ENCODE data around the gene IFIT3. TPM values are rescaled to one million over a fixed set of nuclear protein-coding genes. Genes with fewer than 3 reads are reported as not detected.
"Not testable (repeated sequence)": the region's sequence is repeated elsewhere in the genome, so short reads cannot be mapped to it uniquely, and the experiment has no call there.

The IFIT3 gene, protein sequence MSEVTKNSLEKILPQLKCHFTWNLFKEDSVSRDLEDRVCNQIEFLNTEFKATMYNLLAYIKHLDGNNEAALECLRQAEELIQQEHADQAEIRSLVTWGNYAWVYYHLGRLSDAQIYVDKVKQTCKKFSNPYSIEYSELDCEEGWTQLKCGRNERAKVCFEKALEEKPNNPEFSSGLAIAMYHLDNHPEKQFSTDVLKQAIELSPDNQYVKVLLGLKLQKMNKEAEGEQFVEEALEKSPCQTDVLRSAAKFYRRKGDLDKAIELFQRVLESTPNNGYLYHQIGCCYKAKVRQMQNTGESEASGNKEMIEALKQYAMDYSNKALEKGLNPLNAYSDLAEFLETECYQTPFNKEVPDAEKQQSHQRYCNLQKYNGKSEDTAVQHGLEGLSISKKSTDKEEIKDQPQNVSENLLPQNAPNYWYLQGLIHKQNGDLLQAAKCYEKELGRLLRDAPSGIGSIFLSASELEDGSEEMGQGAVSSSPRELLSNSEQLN
- total RNA-seq: 1 to 10 TPM; 2.1 to 3.9 (median 3.4) TPM

DNA sequence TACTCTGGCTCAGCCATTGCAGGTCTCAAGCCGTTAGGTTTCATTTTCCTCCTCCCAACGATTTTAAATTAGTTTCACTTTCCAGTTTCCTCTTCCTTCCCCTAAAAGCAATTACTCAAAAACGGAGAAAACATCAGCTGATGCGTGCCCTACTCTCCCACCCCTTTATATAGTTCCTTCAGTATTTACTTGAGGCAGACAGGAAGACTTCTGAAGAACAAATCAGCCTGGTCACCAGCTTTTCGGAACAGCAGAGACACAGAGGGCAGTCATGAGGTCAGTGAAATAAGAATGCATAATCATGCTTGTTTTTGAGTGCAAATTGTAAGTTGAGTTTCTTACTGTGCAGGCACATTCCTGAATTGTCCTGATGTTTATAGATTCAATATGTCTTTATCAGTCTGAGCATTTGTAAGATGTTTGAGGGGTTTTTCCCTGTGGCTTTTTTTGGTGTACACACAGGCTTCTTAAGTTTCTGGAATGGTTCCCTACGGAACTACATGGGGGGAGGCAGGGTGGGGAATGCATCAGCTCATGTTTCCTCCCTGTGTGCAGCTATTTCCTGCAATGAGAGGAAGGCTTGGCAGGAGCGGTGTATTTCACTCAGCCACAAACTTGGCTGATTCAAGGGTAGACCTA, at the start of gene IFIT3:
Gene IFIT3 (plus strand): TSS at position 195 of the 639 bp plus-strand sequence. CDS start 77 bp downstream, at position 272.
- no peaks in the 10 kb centered on the region for H3K36me3 Mint-ChIP-seq (ENCODE audit: insufficient read depth)
- no peak for DNase-seq
- peak in 1 of 2 donors; percentile 25 for ATAC-seq
- peak within 1 kb of the TSS; percentile 87 for H3K4me3 Mint-ChIP-seq
- no peaks in the 10 kb centered on the region for H3K27me3 Mint-ChIP-seq (ENCODE audit: low read depth)
- H3K4me1 Mint-ChIP-seq (ENCODE audit: low read depth): peaks cover 59% of the 10 kb centered on the region
- no peaks in the 10 kb centered on the region for H3K9me3 Mint-ChIP-seq

- Mint-ChIP-seq H3K9me3 (no peaks in the 10 kb centered on the region), H3K4me3 (no peak overlapping the region), H3K4me1 (ENCODE audit: low read depth) (no peaks in the 10 kb centered on the region), H3K36me3 (ENCODE audit: insufficient read depth) (no peaks in the 10 kb centered on the region), H3K27me3 (ENCODE audit: low read depth) (no peaks in the 10 kb centered on the region)
- DNase-seq (no peak), ATAC-seq (no peak)
Observed at GRCh38 chr10:89278034-89278535, 49.7 kb upstream of the IFIT3 start.

- Mint-ChIP-seq H3K4me1 (ENCODE audit: low read depth) (no peaks in the 10 kb centered on the region), H3K9me3 (no peaks in the 10 kb centered on the region), H3K36me3 (ENCODE audit: insufficient read depth) (no peaks in the 10 kb centered on the region), H3K4me3 (no peak overlapping the region), H3K27me3 (ENCODE audit: low read depth) (no peaks in the 10 kb centered on the region)
- ATAC-seq: no peak
- DNase-seq: no peak
Observed at GRCh38 chr10:89278900-89279392, 48.9 kb upstream of the IFIT3 start.

DNA sequence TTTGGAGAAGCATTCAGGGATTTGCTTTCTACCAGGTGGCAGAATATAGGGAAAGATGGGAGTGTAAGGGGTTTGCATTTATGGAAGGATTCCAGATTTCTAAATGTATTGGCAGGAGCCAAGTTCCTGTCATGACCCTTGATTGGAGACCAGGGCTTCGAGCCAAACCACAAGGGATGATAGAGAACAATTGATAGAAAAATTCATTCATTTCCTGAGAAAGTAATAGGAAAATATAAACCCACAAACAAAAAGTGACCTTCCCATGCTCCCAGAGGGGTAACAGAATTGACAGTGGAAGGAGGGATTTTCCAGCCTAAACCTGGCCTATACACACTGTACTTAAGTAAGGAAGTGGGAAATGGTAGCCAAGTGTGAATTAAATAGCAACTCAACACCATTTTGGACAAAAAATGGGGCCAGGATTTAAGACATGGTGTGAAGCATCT, 48.4 kb upstream of the IFIT3 start:
- no peaks in the 10 kb centered on the region for H3K36me3 Mint-ChIP-seq (ENCODE audit: insufficient read depth)
- H3K9me3 Mint-ChIP-seq: no peaks in the 10 kb centered on the region
- H3K4me3 Mint-ChIP-seq: no peak overlapping the region
- no peaks in the 10 kb centered on the region for H3K4me1 Mint-ChIP-seq (ENCODE audit: low read depth)
- H3K27me3 Mint-ChIP-seq (ENCODE audit: low read depth): no peaks in the 10 kb centered on the region
- ATAC-seq (no peak), DNase-seq (no peak)

DNA sequence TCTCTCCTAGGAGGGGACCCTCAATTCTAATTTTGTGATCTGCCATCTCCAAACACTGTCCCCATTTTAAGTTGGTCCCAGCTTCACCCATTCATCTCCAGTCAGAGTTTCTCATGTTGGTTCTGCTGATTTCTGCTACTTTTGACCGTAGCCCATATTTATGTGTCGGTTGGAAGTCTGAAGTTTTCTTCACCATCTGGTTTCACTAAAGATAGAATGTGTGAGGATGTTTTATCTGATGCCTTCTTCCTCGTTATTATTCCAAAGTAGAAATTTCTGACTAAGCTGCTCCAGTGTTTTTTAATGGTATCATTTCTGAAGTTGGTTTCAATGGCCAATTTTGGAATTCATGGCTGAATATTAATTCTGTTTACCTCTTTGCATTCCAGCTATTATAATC, 47.3 kb upstream of the IFIT3 start:
- ATAC-seq: no peak
- no peak overlapping the region for H3K4me3 Mint-ChIP-seq
- H3K9me3 Mint-ChIP-seq: no peaks in the 10 kb centered on the region
- H3K4me1 Mint-ChIP-seq (ENCODE audit: low read depth): no peaks in the 10 kb centered on the region
- no peaks in the 10 kb centered on the region for H3K27me3 Mint-ChIP-seq (ENCODE audit: low read depth)
- H3K36me3 Mint-ChIP-seq (ENCODE audit: insufficient read depth): no peaks in the 10 kb centered on the region
- no peak for DNase-seq

DNA sequence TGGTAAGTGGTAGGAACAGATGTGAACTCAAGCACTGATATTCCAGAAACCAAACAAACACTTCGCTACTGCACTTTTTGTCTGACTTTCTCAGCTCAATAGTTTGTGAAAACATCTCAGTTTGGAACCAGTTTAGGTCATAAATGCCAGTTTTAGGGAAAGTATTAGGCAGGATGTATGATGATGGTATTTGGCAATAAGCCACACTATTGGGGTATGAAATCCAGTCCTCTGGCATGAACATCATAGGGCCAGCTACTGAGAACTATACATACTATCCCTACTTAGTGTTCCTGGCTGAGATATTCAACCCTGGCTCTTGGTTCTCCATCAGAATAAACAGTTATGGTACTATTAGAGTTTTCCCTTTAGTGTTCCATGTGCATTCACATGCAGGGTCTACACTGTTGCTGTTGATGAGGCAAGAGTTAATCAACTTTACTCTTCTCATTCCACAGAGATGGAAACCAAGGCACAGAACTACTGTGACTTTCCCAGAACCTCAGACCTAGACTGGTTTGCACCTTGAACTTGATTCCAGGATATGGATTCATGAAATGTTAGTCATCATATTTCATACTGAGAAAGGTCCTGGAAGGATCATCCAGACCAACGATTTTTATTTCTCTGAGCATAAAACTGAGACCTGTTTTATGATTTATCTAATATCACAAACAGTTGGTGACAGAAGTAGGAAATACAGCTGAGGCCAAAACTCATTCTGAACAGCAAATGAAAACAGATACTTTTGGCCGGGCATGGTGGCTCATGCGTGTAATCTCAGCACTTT, 46.0 kb upstream of the IFIT3 start:
- no peaks in the 10 kb centered on the region for H3K27me3 Mint-ChIP-seq (ENCODE audit: low read depth)
- no peaks in the 10 kb centered on the region for H3K9me3 Mint-ChIP-seq
- no peak for ATAC-seq
- no peaks in the 10 kb centered on the region for H3K36me3 Mint-ChIP-seq (ENCODE audit: insufficient read depth)
- no peak overlapping the region for H3K4me3 Mint-ChIP-seq
- no peaks in the 10 kb centered on the region for H3K4me1 Mint-ChIP-seq (ENCODE audit: low read depth)
- DNase-seq: no peak

GRCh38 chr10:89283025-89283935, 44.5 kb upstream of the IFIT3 start:
- Mint-ChIP-seq H3K9me3 (no peaks in the 10 kb centered on the region), H3K27me3 (ENCODE audit: low read depth) (no peaks in the 10 kb centered on the region), H3K4me1 (ENCODE audit: low read depth) (no peaks in the 10 kb centered on the region), H3K4me3 (no peak overlapping the region), H3K36me3 (ENCODE audit: insufficient read depth) (no peaks in the 10 kb centered on the region)
- no peak for ATAC-seq
- DNase-seq: no peak

- ATAC-seq: no peak
- H3K4me1 Mint-ChIP-seq (ENCODE audit: low read depth): no peaks in the 10 kb centered on the region
- no peak overlapping the region for H3K4me3 Mint-ChIP-seq
- DNase-seq: no peak
- H3K9me3 Mint-ChIP-seq: no peaks in the 10 kb centered on the region
- H3K27me3 Mint-ChIP-seq (ENCODE audit: low read depth): no peaks in the 10 kb centered on the region
- H3K36me3 Mint-ChIP-seq (ENCODE audit: insufficient read depth): no peaks in the 10 kb centered on the region
Observed at GRCh38 chr10:89283936-89284475, 43.8 kb upstream of the IFIT3 start.

DNA sequence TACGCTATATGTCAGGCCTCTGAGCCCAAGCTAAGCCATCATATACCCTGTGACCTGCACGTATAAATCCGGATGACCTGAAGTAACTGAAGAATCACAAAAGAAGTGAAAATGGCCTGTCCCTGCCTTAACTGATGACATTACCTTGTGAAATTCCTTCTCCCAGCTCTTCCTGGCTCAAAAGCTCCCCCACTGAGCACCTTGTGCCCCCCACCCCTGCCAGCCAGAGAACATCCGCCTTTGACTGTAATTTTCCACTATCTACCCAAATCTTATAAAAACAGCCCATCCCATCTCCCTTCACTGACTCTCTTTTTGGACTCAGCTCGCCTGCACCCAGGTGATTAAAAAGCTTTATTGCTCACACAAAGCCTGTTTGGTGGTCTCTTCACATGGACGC, 43.1 kb upstream of the IFIT3 start:
- not testable (repeated sequence) for ATAC-seq; H3K4me3 Mint-ChIP-seq; H3K27me3 Mint-ChIP-seq (ENCODE audit: low read depth); H3K9me3 Mint-ChIP-seq; H3K36me3 Mint-ChIP-seq (ENCODE audit: insufficient read depth); H3K4me1 Mint-ChIP-seq (ENCODE audit: low read depth); DNase-seq

DNA sequence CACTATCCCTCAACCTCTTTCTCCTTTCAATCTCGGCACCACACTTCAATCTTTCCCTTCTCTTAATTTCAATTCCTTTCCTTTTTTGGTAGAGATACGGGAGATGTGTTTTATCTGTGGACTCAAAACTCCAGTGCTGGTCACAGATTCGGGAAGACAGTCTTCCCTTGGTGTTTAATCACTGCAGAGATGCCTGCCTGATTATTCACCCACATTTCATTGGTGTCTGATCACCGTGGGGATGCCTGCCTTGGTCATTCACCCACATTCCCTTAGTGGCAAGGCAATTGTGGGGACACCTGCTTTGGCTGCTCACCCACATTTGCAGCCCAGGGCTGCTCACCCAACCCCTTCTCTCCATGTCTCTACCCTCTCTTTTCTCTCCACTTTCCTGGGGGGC, 42.5 kb upstream of the IFIT3 start:
- not testable (repeated sequence) for DNase-seq; H3K4me1 Mint-ChIP-seq (ENCODE audit: low read depth); H3K9me3 Mint-ChIP-seq; H3K27me3 Mint-ChIP-seq (ENCODE audit: low read depth); H3K36me3 Mint-ChIP-seq (ENCODE audit: insufficient read depth); H3K4me3 Mint-ChIP-seq; ATAC-seq

DNA sequence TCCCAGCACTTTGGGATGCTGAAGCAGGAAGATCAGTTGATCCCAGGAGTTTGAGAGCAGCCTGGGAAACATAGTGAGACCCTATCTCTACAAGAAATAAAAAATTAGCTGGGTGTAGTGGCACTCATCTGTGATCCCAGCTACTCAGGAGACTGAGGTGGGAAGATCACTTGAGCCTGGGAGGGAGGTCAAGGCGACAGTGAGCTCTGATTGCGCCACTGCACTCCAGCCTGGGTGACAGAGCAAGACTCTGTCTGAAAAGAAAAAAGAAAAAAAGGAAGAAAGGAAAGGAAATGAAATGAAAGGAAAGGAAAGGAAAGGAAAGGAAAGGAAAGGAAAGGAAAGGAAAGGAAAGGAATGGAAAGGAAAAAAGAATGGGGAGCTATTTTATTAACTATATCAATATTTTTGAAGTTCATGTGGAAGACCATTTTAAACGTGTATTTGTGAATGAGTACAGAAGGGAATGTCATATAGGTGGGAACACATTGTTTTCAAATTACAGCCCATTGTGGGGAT, 33.0 kb upstream of the IFIT3 start:
- no peak overlapping the region for H3K4me3 Mint-ChIP-seq

DNA sequence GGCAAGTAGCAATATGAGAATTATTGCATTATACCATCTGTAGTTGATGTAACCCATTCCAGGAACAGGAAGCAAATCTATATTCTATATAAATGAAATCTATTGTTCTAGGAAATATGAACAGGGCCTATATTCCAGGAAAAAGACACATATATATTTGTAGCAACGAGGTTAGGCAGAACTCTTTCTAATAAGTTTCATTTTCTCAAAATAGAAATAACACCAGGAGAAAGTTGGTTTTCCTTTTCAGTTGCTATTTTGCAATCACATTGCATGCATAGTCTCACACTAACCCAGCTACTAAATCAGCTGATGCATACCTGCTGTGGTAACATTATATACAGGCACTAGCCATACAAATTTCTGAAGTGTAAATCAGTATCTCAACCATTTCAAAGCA, 32.2 kb upstream of the IFIT3 start:
- Mint-ChIP-seq H3K4me3 (no peak overlapping the region), H3K4me1 (ENCODE audit: low read depth) (peaks cover 18% of the 10 kb centered on the region), H3K27me3 (ENCODE audit: low read depth) (no peaks in the 10 kb centered on the region), H3K9me3 (peaks cover 11% of the 10 kb centered on the region), H3K36me3 (ENCODE audit: insufficient read depth) (no peaks in the 10 kb centered on the region)
- DNase-seq (no peak), ATAC-seq (peak in 1 of 2 donors; percentile 41)

More for the DNA sequence above, 33.0 kb upstream of the IFIT3 start:
- peaks cover 15% of the 10 kb centered on the region for H3K4me1 Mint-ChIP-seq (ENCODE audit: low read depth)
- H3K9me3 Mint-ChIP-seq: peaks cover 11% of the 10 kb centered on the region
- DNase-seq (no peak), ATAC-seq (no peak)
- no peaks in the 10 kb centered on the region for H3K36me3 Mint-ChIP-seq (ENCODE audit: insufficient read depth)
- no peaks in the 10 kb centered on the region for H3K27me3 Mint-ChIP-seq (ENCODE audit: low read depth)

GRCh38 chr10:89296220-89296648, 31.6 kb upstream of the IFIT3 start:
- Mint-ChIP-seq H3K4me1 (ENCODE audit: low read depth) (peaks cover 22% of the 10 kb centered on the region), H3K4me3 (no peak overlapping the region), H3K9me3 (peaks cover 11% of the 10 kb centered on the region), H3K36me3 (ENCODE audit: insufficient read depth) (no peaks in the 10 kb centered on the region), H3K27me3 (ENCODE audit: low read depth) (no peaks in the 10 kb centered on the region)
- no peak for DNase-seq
- ATAC-seq: no peak

Data from activated T-cell treated with anti-CD3 and anti-CD28 coated beads, Interleukin-2, amount 50 U/mL, for 4 hours (primary cell).